ENCODE data around the gene TRIO. TPM values are rescaled to one million over a fixed set of nuclear protein-coding genes. Genes with fewer than 3 reads are reported as not detected.

The TRIO gene
- total RNA-seq, 4 donors from 2014 or later = 290 to 370 (median 346) TPM

- peak overlapping the region; percentile 51 to 95 (median 81) for H3K4me3 ChIP-seq
- DNase-seq (ENCODE audit: low spot score in 2 of 2) = no peak
- no peaks in the 10 kb centered on the region for H3K36me3 ChIP-seq
- H3K27me3 ChIP-seq = no peaks in the 10 kb centered on the region
- TF ChIP-seq CTCF (IDR thresholded peaks at IDR 0.05) = no peak
- no peak for TF ChIP-seq POLR2A (IDR thresholded peaks at IDR 0.05)
- no peak for TF ChIP-seq EP300 (IDR thresholded peaks at IDR 0.05)
- 41% methylated on average over 14 of the region's 14 CpGs for WGBS, 2 donors
- peaks cover 0 to 56% (median 25%) of the 10 kb centered on the region in 4 donors for H3K4me1 ChIP-seq
- H3K9me3 ChIP-seq = no peaks in the 10 kb centered on the region
- peak overlapping the region in 3 of 4 donors; percentile 92 to 96 (median 96) for H3K27ac ChIP-seq
Measured at GRCh38 chr5:14145435-14146334, 2.5 kb downstream of the TRIO start.

- WGBS, 2 donors = 86% methylated on average over 3 of the region's 3 CpGs
- Histone ChIP-seq H3K36me3 (no peaks in the 10 kb centered on the region), H3K9me3 (no peaks in the 10 kb centered on the region), H3K27me3 (no peaks in the 10 kb centered on the region), H3K27ac (peak overlapping the region in 3 of 4 donors; percentile 23 to 92 (median 47)), H3K4me3 (no peak overlapping the region), H3K4me1 (peaks cover 0 to 57% (median 25%) of the 10 kb centered on the region in 4 donors)
- DNase-seq (ENCODE audit: low spot score in 2 of 2) = no peak
- TF ChIP-seq EP300 (IDR thresholded peaks at IDR 0.05) (no peak), POLR2A (IDR thresholded peaks at IDR 0.05) (no peak), CTCF (IDR thresholded peaks at IDR 0.05) (no peak)
Measured at GRCh38 chr5:14146725-14147124, 3.6 kb downstream of the TRIO start.

- Histone ChIP-seq H3K9me3 (no peaks in the 10 kb centered on the region), H3K4me1 (peaks cover 0 to 56% (median 25%) of the 10 kb centered on the region in 4 donors), H3K4me3 (no peak overlapping the region), H3K27ac (peak overlapping the region in 1 of 4 donors; percentile 47), H3K36me3 (no peaks in the 10 kb centered on the region), H3K27me3 (no peaks in the 10 kb centered on the region)
- no peak for DNase-seq (ENCODE audit: low spot score in 2 of 2)
- TF ChIP-seq EP300 (IDR thresholded peaks at IDR 0.05) = no peak
- 67 to 75% methylated on average over 8 of the region's 8 CpGs for WGBS, 2 donors
Measured at GRCh38 chr5:14147210-14147609, 4.1 kb downstream of the TRIO start.

- no peak overlapping the region for H3K4me3 ChIP-seq
- no peak overlapping the region for H3K27ac ChIP-seq
- no peak for DNase-seq (ENCODE audit: low spot score in 2 of 2)
- H3K27me3 ChIP-seq = no peaks in the 10 kb centered on the region
- H3K4me1 ChIP-seq = peaks cover 0 to 60% (median 36%) of the 10 kb centered on the region in 4 donors
- WGBS, 2 donors = 88 to 93% methylated on average over 5 of the region's 5 CpGs
- no peaks in the 10 kb centered on the region for H3K36me3 ChIP-seq
- no peak for TF ChIP-seq POLR2A (IDR thresholded peaks at IDR 0.05)
- no peak for TF ChIP-seq CTCF (IDR thresholded peaks at IDR 0.05)
- TF ChIP-seq EP300 (IDR thresholded peaks at IDR 0.05) = no peak
- no peaks in the 10 kb centered on the region for H3K9me3 ChIP-seq
Measured at GRCh38 chr5:14148483-14148882, 5.3 kb downstream of the TRIO start.

- Histone ChIP-seq H3K27ac (no peak overlapping the region), H3K4me3 (no peak overlapping the region), H3K9me3 (no peaks in the 10 kb centered on the region), H3K4me1 (peaks cover 0 to 66% (median 41%) of the 10 kb centered on the region in 4 donors), H3K36me3 (no peaks in the 10 kb centered on the region), H3K27me3 (no peaks in the 10 kb centered on the region)
- WGBS, 2 donors = 69 to 78% methylated on average over 15 of the region's 15 CpGs
- TF ChIP-seq EP300 (IDR thresholded peaks at IDR 0.05) (no peak), CTCF (IDR thresholded peaks at IDR 0.05) (no peak), POLR2A (IDR thresholded peaks at IDR 0.05) (no peak)
- DNase-seq (ENCODE audit: low spot score in 2 of 2) = no peak
Measured at GRCh38 chr5:14148890-14149671, 5.9 kb downstream of the TRIO start.
